IMR-90 (cell line): Measurements from ENCODE around the gene SLC24A3. TPM values are rescaled to one million over a fixed set of nuclear protein-coding genes. Genes with fewer than 3 reads are reported as not detected.

Experiments used
- ATAC-seq: fragments of 200-7000 bp; cut with Tn5 transposase; 2 replicates; pipeline ENCODE4 v1.9.1; 2020; ENCODE audit warnings: low read depth, mild to moderate bottlenecking, moderate library complexity
- BruUV-seq: library from RNA; stranded (reverse); fragments of 400-500 nt; replicated peaks from 2 replicates; lab custom pipeline; 2021; lab: Mats Ljungman, UMichigan
- CTCF ChIA-PET: fragments of 300-600 bp; formaldehyde crosslinking; extraction: SDS; loops from one replicate; lab custom pipeline; 2021; ENCODE audit warnings: antibody characterized with exemption; lab: Yijun Ruan, JAX
- POLR2A ChIA-PET: fragments of 300-600 bp; sonication (Branson Sonifier 250); formaldehyde crosslinking; loops from one replicate; lab custom pipeline; 2022; ENCODE audit warnings: antibody characterized with exemption; ENCODE audit not compliant: unreplicated experiment; lab: Charles Lee
- DNase-seq: peaks from one replicate; pipeline ENCODE4 v3.0.0; 2013
- H2AFZ ChIP-seq: replicated peaks from 2 replicates; pipeline ENCODE3; 2013; ENCODE audit warnings: low read length, mild to moderate bottlenecking; ENCODE audit not compliant: poor library complexity
- H2AK5ac ChIP-seq: 2 replicates; pipeline ENCODE4 v1.6.1; 2013; ENCODE audit warnings: low read depth, low read length, inconsistent platforms
- H2AK9ac ChIP-seq: replicated peaks from 2 replicates; pipeline ENCODE3; 2013; ENCODE audit warnings: mild to moderate bottlenecking, low read depth, low read length, moderate library complexity; ENCODE audit not compliant: poor library complexity
- H2BK120ac ChIP-seq: 2 replicates; pipeline ENCODE4 v1.6.1; 2013; ENCODE audit warnings: low read depth, low read length, inconsistent platforms
- H2BK15ac ChIP-seq: 3 replicates; pipeline ENCODE4 v1.6.1; 2013; ENCODE audit warnings: low read depth, low read length, inconsistent platforms
- H2BK20ac ChIP-seq: 2 replicates; pipeline ENCODE4 v1.6.1; 2013; ENCODE audit warnings: low read depth, mild to moderate bottlenecking, inconsistent platforms, low read length, moderate library complexity
- H2BK5ac ChIP-seq: 2 replicates; pipeline ENCODE4 v1.6.1; 2013; ENCODE audit warnings: mild to moderate bottlenecking, low read depth, low read length, inconsistent platforms; ENCODE audit not compliant: poor library complexity, severe bottlenecking
- H3K14ac ChIP-seq: replicated peaks from 2 replicates; pipeline ENCODE4 v1.6.1; 2013; ENCODE audit warnings: low read depth, low read length, inconsistent platforms
- H3K18ac ChIP-seq: 2 replicates; pipeline ENCODE4 v1.6.1; 2013; ENCODE audit warnings: low read depth, low read length, control low read depth
- H3K23ac ChIP-seq: 2 replicates; pipeline ENCODE4 v1.6.1; 2013; ENCODE audit warnings: low read depth, low read length, inconsistent platforms
- H3K27ac ChIP-seq: 2 replicates; pipeline ENCODE4 v1.5.1; 2013; ENCODE audit warnings: mild to moderate bottlenecking, control low read depth, low read length; ENCODE audit not compliant: insufficient read depth
- H3K27me3 ChIP-seq: 2 replicates; pipeline ENCODE4 v1.6.1; 2013; ENCODE audit warnings: low read length; ENCODE audit not compliant: control insufficient read depth, insufficient read depth
- H3K36me3 ChIP-seq: 2 replicates; pipeline ENCODE4 v1.6.1; 2013; ENCODE audit warnings: low read length, mixed read lengths; ENCODE audit not compliant: control insufficient read depth, insufficient read depth
- H3K4ac ChIP-seq: 2 replicates; pipeline ENCODE4 v1.6.1; 2013; ENCODE audit warnings: low read depth, low read length, inconsistent platforms
- H3K4me1 ChIP-seq: 2 replicates; pipeline ENCODE4 v1.6.1; 2013; ENCODE audit warnings: low read length, mixed read lengths; ENCODE audit not compliant: control insufficient read depth, insufficient read depth
- H3K4me2 ChIP-seq: 2 replicates; pipeline ENCODE4 v1.6.1; 2013; ENCODE audit warnings: low read depth, mild to moderate bottlenecking, control low read depth, low read length, moderate library complexity
- H3K4me3 ChIP-seq: 2 replicates; pipeline ENCODE4 v1.5.1; 2013; ENCODE audit warnings: low read depth, mild to moderate bottlenecking, control low read depth, low read length, moderate library complexity; ENCODE audit not compliant: insufficient read depth
- H3K56ac ChIP-seq: 2 replicates; pipeline ENCODE4 v1.6.1; 2013; ENCODE audit warnings: low read length, inconsistent platforms; ENCODE audit not compliant: insufficient read depth; ENCODE audit errors: extremely low read depth
- H3K79me1 ChIP-seq, 2 experiments: 2 replicates each; pipeline ENCODE4 v1.6.1; 2013; ENCODE audit warnings: low read length in 2 of 2, inconsistent platforms in 1 of 2, low read depth in 1 of 2
- H3K9ac ChIP-seq: 2 replicates; pipeline ENCODE4 v1.6.1; 2013; ENCODE audit warnings: low read depth, low read length, control low read depth
- H3K9me1 ChIP-seq: 2 replicates; pipeline ENCODE4 v1.6.1; 2013; ENCODE audit warnings: low read length, inconsistent platforms; ENCODE audit not compliant: insufficient read depth
- H3K9me3 ChIP-seq: 2 replicates; pipeline ENCODE4 v1.6.1; 2013; ENCODE audit warnings: low read length; ENCODE audit not compliant: control insufficient read depth, insufficient read depth
- H4K20me1 ChIP-seq: 2 replicates; pipeline ENCODE4 v1.6.1; 2013; ENCODE audit warnings: low read length, inconsistent platforms; ENCODE audit not compliant: insufficient read depth
- H4K5ac ChIP-seq: 2 replicates; pipeline ENCODE4 v1.6.1; 2013; ENCODE audit warnings: mild to moderate bottlenecking, low read depth, low read length, control low read depth
- H4K8ac ChIP-seq, 2 experiments: 2 replicates each; pipeline ENCODE4 v1.6.1; 2013; ENCODE audit warnings: low read depth in 2 of 2, low read length in 2 of 2, control low read depth in 1 of 2, inconsistent platforms in 1 of 2
- H4K91ac ChIP-seq: 2 replicates; pipeline ENCODE4 v1.6.1; 2013; ENCODE audit warnings: low read depth, low read length, inconsistent platforms; ENCODE audit not compliant: insufficient read depth
- CEBPB ChIP-seq: IDR thresholded peaks from 2 replicates; pipeline ENCODE4 v1.6.1; 2012; ENCODE audit warnings: low read depth, low read length, improper control_type of control experiment
- MAZ ChIP-seq: IDR thresholded peaks from 2 replicates; pipeline ENCODE4 v1.6.1; 2012; ENCODE audit warnings: low read depth, mild to moderate bottlenecking, low read length, improper control_type of control experiment, moderate library complexity, borderline replicate concordance
- SMC3 ChIP-seq: fragments of 150-350 bp; IDR thresholded peaks from 2 replicates; pipeline ENCODE4 v1.6.1; 2016; ENCODE audit warnings: low read depth, mild to moderate bottlenecking, antibody characterized with exemption, low read length, moderate library complexity
- WGBS, 2 experiments: methylation state at CpG; one replicate each; pipeline versions ENCODE4 v1.1.5 to v1.1.7; 2013; ENCODE audit warnings: missing lambda C conversion rate in 2 of 2; ENCODE audit not compliant: insufficient read length in 1 of 2; ENCODE audit errors: extremely low coverage in 2 of 2; 5-methylcytosine and 5-hydroxymethylcytosine counted together
- dilution Hi-C: fragments of 300-500 bp; cut with HindIII; formaldehyde crosslinking; loops from one replicate; pipeline ENCODE4 v1.14.3; 2018; ENCODE audit warnings: low sequenced_read_pairs; ENCODE audit not compliant: unreplicated experiment
- in situ Hi-C: fragments of 300-500 bp; cut with MboI; formaldehyde crosslinking; loops from 3 replicates; pipeline ENCODE4 v1.14.3; 2019; ENCODE audit warnings: low sequenced_read_pairs, inconsistent platforms, mixed read lengths
- intact Hi-C: fragments of 100-400 bp; cut with micrococcal nuclease; formaldehyde crosslinking; loops from 2 replicates; pipeline ENCODE4 v1.10.0; 2022
- polyA plus RNA-seq, 3 experiments: library from polyadenylated mRNA; depleted of rRNA; stranded (reverse); fragments of >200 nt; gene quantifications; 2 replicates each; pipeline ENCODE4 v1.2.3, GENCODE V29; 2012; ENCODE audit warnings: low replicate concordance in 1 of 3
- total RNA-seq: library from RNA; depleted of rRNA; stranded (reverse); fragments of >200 nt; gene quantifications from 2 replicates; pipeline ENCODE4 v1.2.3, GENCODE V29; 2012

SLC24A3 gene
- total and polyA plus RNA-seq, 2 of the 4 experiments (the other 2 are of a cell fraction), result not detected

- TF ChIP-seq SMC3 (no peak), CEBPB (no peak), MAZ (no peak)
- dilution Hi-C loops (no loop called here), in situ Hi-C loops (no loop called here), intact Hi-C loops (no loop called here)
- Histone ChIP-seq H3K27me3 (no peaks in the 10 kb centered on the region), H4K20me1 (no peaks in the 10 kb centered on the region), H3K4me1 (no peaks in the 10 kb centered on the region), H3K4me3 (no peak overlapping the region), H3K18ac (no peak overlapping the region), H3K36me3 (no peaks in the 10 kb centered on the region), H4K8ac (no peak overlapping the region), H3K4me2 (no peak overlapping the region), H3K9me1 (no peaks in the 10 kb centered on the region), H2BK120ac (no peak overlapping the region), H4K91ac (no peak overlapping the region), H3K4ac (no peak overlapping the region), H3K56ac (no peak overlapping the region), H2BK20ac (no peak overlapping the region), H2AK5ac (no peak overlapping the region), H2AK9ac (no peak overlapping the region), H2BK5ac (no peak overlapping the region), H4K5ac (no peak overlapping the region), H3K27ac (no peak overlapping the region), H3K14ac (no peak overlapping the region), H3K9ac (no peak overlapping the region), H3K79me1 (no peaks in the 10 kb centered on the region), H2BK15ac (no peak overlapping the region), H2AFZ (no peak overlapping the region), H3K23ac (no peak overlapping the region), H3K9me3 (peaks cover 7% of the 10 kb centered on the region; the same call in 1 of the 2 replicates)
- BruUV-seq, result no TSS peak
- DNase-seq (no peak), ATAC-seq (no peak)
- CTCF ChIA-PET, result no interaction called here
- 80% methylated on average over 1 of the region's 6 CpGs; no CpG with 5 or more reads in 1 of the 2 experiments for WGBS, 2 experiments
- POLR2A ChIA-PET, result no interaction called here
Measured at GRCh38 chr20:19257865-19258264, 45.4 kb downstream of the SLC24A3 start.
